Measurements from ENCODE around the gene ZNF705A.
"Not testable (repeated sequence)": the region's sequence is repeated elsewhere in the genome, so short reads cannot be mapped to it uniquely, and the experiment has no call there.

ZNF705A gene

DNA sequence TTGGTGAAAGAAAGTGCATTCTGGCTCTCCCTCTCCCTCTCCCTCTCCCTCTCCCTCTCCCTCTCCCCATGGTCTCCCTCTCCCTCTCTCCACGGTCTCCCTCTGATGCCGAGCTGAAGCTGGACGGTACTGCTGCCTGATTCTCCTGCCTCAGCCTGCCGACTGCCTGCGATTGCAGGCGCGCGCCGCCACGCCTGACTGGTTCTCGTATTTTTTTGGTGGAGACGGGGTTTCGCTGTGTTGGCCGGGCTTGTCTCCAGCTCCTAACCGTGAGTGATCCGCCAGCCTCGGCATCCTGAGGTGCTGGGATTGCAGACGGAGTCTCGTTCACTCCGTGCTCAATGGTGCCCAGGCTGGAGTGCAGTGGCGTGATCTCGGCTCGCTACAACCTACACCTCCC is 26.5 kb downstream of the ZNF705A start:
- not testable (repeated sequence) for FAIRE-seq; DNase-seq (ENCODE audit: low spot score)

DNA sequence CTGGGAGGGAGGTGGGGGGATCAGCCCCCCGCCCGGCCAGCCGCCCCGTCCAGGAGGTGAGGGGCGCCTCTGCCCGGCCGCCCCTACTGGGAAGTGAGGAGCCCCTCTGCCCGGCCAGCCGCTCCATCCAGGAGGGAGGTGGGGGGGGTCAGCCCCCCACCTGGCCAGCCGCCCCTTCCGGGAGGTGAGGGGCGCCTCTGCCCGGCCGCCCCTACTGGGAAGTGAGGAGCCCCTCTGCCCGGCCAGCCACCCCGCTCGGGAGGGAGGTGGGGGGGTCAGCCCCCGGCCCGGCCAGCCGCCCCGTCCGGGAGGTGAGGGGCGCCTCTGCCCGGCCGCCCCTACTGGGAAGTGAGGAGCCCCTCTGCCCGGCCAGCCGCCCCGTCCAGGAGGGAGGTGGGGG is 27.4 kb downstream of the ZNF705A start:
- FAIRE-seq; DNase-seq (ENCODE audit: low spot score): not testable (repeated sequence)

DNA sequence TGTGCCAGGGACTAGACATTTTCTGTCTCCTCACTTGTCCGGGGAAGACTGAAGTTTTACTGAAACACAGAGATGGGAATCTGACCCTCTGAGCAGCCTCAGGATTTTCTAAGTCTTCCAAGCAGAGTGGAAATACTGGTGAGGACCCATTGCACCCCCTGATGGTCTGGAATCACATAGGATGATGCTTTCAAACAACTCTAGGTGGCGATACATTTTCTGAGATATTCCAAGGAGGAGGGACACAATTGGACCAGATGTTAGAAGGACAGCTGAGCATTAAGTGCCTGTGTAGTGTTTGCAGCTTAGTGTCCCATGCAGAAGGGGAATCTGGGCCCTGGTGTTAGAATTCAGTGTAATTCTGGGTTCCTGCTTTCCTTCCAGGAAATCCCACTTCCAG is 31.3 kb downstream of the ZNF705A start:
- not testable (repeated sequence) for FAIRE-seq; DNase-seq (ENCODE audit: low spot score)

DNA sequence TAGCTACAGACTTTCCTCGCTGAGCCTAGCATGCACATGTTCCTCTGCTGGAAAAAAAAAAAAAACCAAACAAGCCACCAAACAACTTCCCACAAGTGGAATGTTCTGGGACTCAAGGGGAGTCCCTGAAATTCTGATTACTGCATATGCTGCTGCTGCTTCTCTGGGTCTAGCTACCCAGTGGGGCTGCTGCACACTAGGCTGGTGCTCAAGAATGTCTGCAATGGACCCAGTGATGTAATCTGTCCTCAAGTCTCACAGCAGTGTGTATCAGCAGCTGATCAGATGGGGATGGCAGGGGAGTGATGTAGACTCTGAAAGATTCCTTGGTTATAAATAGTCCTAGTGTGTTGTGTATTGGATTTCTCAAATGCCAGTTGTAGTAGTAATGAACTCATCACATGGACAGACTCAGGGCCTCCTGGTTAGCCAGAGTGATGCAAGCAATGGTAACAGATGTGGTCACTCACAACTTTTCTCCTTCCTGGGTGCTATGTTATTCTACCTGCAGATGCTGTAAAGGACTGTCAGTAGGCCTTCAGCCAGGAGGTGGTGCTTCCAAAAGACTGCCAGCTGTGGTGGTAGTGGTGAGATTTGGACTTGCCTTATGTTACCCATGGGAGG is 41.0 kb downstream of the ZNF705A start:
- not testable (repeated sequence) for FAIRE-seq; DNase-seq (ENCODE audit: low spot score)

DNA sequence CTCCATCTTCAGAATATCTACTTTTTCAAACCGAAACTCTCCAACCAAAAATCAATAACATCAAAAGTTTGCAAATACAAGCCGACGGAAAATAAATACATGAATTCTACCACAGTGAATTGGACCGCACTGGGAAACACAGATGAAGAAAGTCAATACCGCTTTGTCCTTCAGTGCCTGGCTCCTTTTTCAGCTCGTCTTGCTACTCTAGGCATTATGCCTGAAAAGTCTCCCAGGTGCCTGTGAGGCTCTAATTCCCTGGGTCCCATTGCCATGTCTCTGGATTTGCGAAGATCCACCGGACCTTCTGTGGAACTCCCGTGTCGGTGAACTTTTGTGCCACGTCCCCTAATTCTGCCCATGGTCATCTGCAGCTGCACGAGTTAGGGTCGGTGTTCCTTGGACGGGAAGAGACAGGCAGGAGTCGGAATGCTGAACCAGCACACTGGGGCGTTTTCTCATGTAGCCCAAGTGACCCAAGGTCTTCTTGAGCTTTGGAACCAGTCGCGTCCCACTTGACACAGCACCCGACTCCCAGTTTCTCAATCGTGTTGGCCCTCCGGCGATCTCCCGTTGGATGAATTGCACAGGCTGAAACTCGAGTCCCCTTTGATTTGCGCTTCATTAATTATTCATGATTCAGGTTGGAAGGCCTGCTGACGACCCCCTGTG is 62.0 kb downstream of the ZNF705A start:
- FAIRE-seq; DNase-seq (ENCODE audit: low spot score): not testable (repeated sequence)

DNA sequence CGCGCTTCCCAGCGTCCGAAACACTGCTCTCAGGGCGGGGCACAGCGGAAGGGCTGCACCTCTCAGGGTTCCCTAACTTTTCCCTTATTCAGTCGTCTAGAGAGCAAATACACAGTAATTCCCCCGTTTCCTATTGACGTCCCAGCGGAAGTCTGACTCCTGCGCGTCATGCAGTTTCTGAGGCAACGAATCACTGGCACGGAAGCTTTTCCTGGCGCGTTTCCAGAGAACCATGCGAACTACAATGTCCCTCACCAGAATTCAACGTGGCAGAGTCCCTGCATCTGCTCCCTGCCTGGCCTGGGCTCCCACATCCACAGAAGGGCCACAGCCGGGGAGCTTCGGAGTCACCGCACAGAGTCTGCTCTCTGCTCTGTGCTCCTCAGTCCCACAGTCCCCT is 64.6 kb downstream of the ZNF705A start:
- not testable (repeated sequence) for FAIRE-seq; DNase-seq (ENCODE audit: low spot score)

DNA sequence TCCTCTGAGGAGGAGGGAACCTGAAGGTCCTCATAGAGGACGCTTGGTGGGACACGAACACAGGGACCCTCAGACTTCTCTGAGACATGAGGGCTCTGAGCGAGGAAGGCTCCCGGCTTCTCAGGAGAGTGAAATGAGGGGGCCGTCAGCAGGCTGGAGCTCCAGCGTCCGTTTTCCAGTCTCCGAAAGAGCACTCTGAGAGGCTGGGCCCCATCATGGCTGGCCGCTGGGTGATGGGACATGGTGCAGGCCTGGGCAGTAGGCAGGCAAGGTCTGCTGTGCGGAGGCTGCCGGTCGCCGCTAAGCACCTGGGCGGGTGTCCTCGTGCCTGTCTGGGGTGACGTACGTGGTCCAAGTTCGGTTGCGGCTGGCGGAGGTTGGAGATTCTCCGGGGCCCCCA is 65.0 kb downstream of the ZNF705A start:
- FAIRE-seq; DNase-seq (ENCODE audit: low spot score): not testable (repeated sequence)

DNA sequence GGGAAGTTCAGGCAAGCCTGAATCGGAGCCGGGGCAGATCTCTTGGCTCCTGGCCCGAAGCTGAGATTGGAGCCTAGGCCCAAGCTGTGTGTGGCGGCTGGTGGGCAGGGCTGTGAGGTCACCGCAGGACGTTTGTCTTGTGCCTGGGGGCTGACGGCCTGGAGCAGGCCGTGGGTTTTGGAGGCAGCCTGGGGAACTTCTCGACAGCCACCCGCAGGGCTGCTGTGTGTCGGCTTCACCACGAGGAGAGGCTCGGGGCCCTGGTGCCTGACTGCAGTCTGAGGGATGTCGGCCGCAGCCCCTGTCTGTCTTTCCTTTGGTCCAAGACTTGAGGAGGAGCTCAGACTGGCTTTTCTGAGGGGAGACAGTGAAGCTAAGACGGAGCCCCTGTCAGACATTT is 65.5 kb downstream of the ZNF705A start:
- not testable (repeated sequence) for DNase-seq (ENCODE audit: low spot score); FAIRE-seq

DNA sequence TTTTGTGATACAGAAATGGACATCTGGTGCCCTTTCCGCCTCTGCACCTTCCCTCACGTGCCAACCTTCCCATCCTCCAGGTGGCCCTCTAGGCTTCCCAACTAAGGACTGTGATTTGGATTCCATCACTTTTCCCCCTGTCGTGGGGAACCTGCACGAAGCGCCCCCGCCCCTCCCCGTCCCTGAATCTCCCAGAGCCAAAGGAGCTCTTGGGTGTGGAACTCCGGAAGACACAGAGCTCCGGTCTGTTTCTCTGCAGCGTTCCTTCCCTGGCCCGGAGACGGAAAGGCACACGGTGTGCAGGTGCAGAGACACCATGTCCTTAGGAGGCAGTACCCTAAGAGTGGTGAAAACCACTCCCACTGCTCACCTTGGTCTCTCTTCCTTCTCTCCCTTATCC is 66.8 kb downstream of the ZNF705A start:
- not testable (repeated sequence) for DNase-seq (ENCODE audit: low spot score); FAIRE-seq

DNA sequence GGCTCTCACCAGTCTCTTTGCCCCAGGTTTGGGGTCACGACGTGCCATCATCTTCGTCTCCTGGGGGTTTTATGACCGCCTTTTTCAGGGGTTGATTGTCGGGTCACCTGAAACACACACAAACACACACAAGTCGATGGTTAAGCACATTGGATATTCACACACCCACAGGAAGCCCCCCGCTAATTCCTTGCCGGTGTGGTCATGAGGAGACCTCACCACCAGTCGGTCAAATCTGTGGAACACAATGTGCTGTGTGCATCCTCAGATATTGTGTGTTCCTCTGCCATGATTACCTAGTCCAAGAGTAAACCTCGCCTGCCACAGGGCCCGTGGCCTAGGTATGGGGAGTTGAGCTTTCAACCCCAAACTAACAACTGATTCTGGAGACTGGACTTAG is 68.0 kb downstream of the ZNF705A start:
- DNase-seq (ENCODE audit: low spot score); FAIRE-seq: not testable (repeated sequence)

DNA sequence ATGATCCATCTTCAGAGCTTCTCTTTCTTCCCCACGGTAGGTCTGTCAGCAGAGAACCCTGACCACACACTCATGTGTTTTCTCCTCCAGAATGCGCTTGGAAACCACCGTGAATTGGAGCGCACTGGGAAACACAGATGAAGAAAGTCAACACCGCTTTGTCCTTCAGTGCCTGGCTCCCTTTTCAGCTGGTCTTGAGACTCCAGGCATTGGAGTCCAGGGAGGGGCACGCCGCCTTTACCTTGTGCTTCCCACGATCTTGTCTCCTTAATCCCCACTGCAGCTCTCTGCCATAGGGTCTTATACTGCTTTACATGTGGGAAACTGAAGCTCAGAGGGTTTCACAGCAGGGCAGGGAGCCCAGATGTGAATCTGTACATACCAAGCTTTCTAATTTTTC is 69.5 kb downstream of the ZNF705A start:
- no peak for DNase-seq (ENCODE audit: low spot score)
- FAIRE-seq: no peak

DNA sequence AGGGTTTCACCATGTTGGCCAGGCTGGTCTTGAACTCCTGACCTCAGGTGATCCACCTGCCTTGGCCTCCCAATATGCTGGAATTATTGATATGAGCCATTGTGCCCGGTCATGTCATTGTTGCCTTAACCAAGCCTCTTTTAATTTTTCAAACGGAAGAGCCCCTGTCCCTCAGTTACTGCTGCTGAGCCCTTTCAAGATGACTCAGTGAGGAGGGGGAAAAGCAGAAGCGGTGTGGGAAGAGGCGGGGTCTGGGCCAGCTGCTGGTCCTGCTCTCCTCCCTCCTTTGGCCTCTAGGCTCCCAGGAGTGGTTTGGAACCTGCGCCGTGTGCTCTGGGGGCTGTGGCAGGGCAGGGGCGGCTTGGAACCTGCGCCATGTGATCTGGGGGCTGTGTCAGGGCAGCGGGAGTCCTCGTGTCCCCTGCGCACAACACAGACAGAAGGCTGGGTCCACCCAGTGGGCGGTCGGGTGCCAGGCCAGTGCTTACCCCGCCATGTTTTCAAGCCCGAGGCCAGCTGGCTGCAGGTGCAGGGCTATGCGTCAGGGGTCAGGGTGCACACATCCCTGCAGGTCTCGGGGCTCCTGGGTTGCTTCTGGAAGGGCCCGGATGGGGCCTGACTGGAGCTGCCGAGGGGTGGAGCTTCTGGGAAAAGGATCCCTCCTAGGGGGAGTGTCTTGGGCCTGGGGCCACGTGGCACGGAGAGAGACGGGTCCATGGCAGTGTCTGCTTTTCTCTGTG is 70.3 kb downstream of the ZNF705A start, which contains the start of gene FAM90A1:
FAM90A1 (minus strand) TSS at position 627 of the 740 bp plus-strand sequence. CDS start 2,786 bp downstream, outside the sequence.
- FAIRE-seq; DNase-seq (ENCODE audit: low spot score): not testable (repeated sequence)

DNA sequence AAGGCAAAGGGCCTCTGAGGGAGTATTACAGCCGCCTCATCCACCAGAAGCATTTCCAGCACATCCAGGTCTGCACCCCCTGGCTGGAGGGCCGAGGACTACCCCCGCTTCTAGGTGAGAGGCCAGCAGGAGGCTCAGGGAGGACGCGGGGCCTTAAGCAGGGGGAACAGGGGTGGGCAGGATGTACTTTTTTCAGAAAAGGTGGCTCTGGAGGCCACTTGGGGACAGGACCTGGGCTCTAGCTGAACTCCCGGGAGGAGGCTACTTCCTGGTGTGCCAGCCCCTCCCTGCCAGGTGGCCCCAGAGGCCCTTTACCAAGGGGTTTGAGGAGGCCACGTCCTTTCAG is 70.9 kb downstream of the ZNF705A start:
- not testable (repeated sequence) for FAIRE-seq; DNase-seq (ENCODE audit: low spot score)

DNA sequence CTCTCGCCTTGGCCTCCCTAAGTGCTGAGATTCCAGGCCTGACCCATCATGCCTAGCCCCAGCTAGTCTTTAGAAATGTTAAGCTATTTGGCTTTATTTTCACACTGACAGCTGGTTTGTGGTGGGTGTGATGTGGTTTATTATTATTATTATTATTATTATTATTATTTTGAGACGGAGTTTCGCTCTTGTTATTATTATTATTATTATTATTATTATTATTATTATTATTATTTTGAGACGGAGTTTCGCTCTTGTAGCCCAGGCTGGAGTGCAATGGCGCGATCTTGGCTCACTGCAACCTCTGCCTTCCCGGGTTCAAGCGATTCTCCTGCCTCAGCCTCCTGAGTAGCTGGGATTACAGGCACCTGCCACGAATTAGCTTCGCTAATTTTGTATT is 71.8 kb downstream of the ZNF705A start:
- FAIRE-seq; DNase-seq (ENCODE audit: low spot score): not testable (repeated sequence)

DNA sequence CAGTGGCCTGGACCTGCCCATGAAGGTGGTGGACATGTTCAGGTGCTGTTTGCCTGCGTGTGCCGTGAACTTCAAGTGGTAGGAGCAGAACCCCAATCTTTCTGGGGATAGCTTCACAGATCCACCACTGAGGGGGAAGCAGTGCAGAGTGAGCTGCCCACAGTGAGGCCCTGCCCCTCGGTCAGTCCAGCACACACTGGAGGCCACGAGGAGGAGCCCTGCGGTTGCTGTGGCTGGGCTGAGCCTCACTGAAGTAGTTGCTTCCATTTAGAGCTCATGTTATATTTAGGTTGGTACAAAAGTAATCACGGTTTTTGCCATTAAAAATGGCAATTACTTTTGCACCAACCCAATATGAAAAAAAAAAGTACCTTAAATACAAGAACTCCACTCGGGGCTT is 72.7 kb downstream of the ZNF705A start:
- DNase-seq (ENCODE audit: low spot score); FAIRE-seq: not testable (repeated sequence)

Measured in urothelium cell line (cell line).